Motor neuron (in vitro differentiated cells): Measurements from ENCODE around the gene MGP. TPM values are rescaled to one million over a fixed set of nuclear protein-coding genes. Genes with fewer than 3 reads are reported as not detected.
A peak's percentile ranks its signal among the peaks of the same experiment; 100 is the strongest.

Experiments
- ATAC-seq, 8 experiments: fragments of 200-7000 bp; cut with Tn5 transposase; replicated peaks in 6 of 8; 2 replicates each; pipeline ENCODE4 v1.8.0; 2021; ENCODE audit warnings: mild to moderate bottlenecking in 8 of 8, moderate library complexity in 8 of 8
- H3K27ac ChIP-seq, 2 donors: fragments of 250-450 bp; sonication (Bioruptor Pico); 2 replicates each; pipeline ENCODE4 v1.9.0; 2021; ENCODE audit warnings: antibody characterized with exemption in 2 of 2, mild to moderate bottlenecking in 2 of 2, moderate library complexity in 1 of 2
- H3K4me1 ChIP-seq, 2 donors: fragments of 250-450 bp; sonication (Bioruptor Pico); replicated peaks in 1 of 2; 2 replicates each; pipeline ENCODE4 v1.6.1; 2021; ENCODE audit warnings: antibody characterized with exemption in 2 of 2, mild to moderate bottlenecking in 2 of 2, moderate library complexity in 1 of 2
- H3K4me3 ChIP-seq, 5 donors: fragments of 250-450 bp; sonication (Bioruptor Pico); 2 replicates each; pipeline ENCODE4 v1.9.0; 2021; ENCODE audit warnings: antibody characterized with exemption in 5 of 5, mild to moderate bottlenecking in 5 of 5, moderate library complexity in 4 of 5
- WGBS, 10 experiments: fragments of 450-650 bp; shearing (Covaris generic); methylation state at CpG; one replicate each; pipeline ENCODE4 v1.0.0; 2022; 5-methylcytosine and 5-hydroxymethylcytosine counted together
- in situ Hi-C, 9 experiments: fragments of 400-800 bp; cut with MboI; loops; one replicate each; pipeline ENCODE4 v1.15.0; 2021; ENCODE audit warnings: low sequenced_read_pairs in 9 of 9, low pct_unique_long_range_greater_than_20kb in 2 of 9; ENCODE audit not compliant: unreplicated experiment in 9 of 9
- total RNA-seq, 8 experiments: library from RNA; unstranded; fragments of 300-600 nt; gene quantifications; 2 replicates each; pipeline versions ENCODE4 v1.2.3 to v1.2.4, GENCODE V29; 2022

MGP gene
- total RNA-seq, 8 experiments from 2014 or later = 0.05 to 532 (median 26.8) TPM; not detected in 1

- in situ Hi-C loops = no loop called here
- WGBS, 10 experiments = 5 to 91% (median 62%) methylated on average over 2 to 7 of the region's 7 CpGs
- ATAC-seq = peak in 3 of 8 experiments; percentile 16 to 35 (median 24)
- no peak overlapping the region for H3K4me3 ChIP-seq
- peaks cover 0 to 9% of the 10 kb centered on the region in 2 donors for H3K4me1 ChIP-seq
- no peak overlapping the region for H3K27ac ChIP-seq
Observed at GRCh38 chr12:14896521-14897169, 11.0 kb upstream of the MGP start.

GRCh38 chr12:14893506-14894250, 8.0 kb upstream of the MGP start:
- 10 to 86% (median 60%) methylated on average over 1 to 5 of the region's 5 CpGs; no CpG with 5 or more reads in 1 of the 10 experiments for WGBS, 10 experiments
- peaks cover 0 to 9% of the 10 kb centered on the region in 2 donors for H3K4me1 ChIP-seq
- no peak overlapping the region for H3K27ac ChIP-seq
- ATAC-seq = peak in 2 of 8 experiments; percentile 37 to 41
- no peak overlapping the region for H3K4me3 ChIP-seq
- in situ Hi-C loops = no loop called here

- H3K4me3 ChIP-seq = no peak overlapping the region
- peak in 4 of 8 experiments; percentile 13 to 97 (median 60) for ATAC-seq
- no peak overlapping the region for H3K27ac ChIP-seq
- in situ Hi-C loops = no loop called here
- 6 to 87% (median 61%) methylated on average over 2 to 6 of the region's 7 CpGs for WGBS, 10 experiments
- H3K4me1 ChIP-seq = peaks cover 0 to 9% of the 10 kb centered on the region in 2 donors
Observed at GRCh38 chr12:14892726-14893505, 7.3 kb upstream of the MGP start.

GRCh38 chr12:14890701-14891100, 5.0 kb upstream of the MGP start:
- no peak for ATAC-seq
- no peak overlapping the region for H3K27ac ChIP-seq
- 75 to 100% (median 87%) methylated on average over 1 to 5 of the region's 5 CpGs; no CpG with 5 or more reads in 5 of the 10 experiments for WGBS, 10 experiments
- H3K4me3 ChIP-seq = no peak overlapping the region
- in situ Hi-C loops = no loop called here
- H3K4me1 ChIP-seq = peaks cover 0 to 9% of the 10 kb centered on the region in 2 donors

GRCh38 chr12:14886271-14886670, 617 bp upstream of the MGP start:
- 68 to 100% (median 96%) methylated on average over 1 to 4 of the region's 6 CpGs; no CpG with 5 or more reads in 1 of the 10 experiments for WGBS, 10 experiments
- in situ Hi-C loops = no loop called here
- no peak overlapping the region for H3K4me3 ChIP-seq

GRCh38 chr12:14884458-14884878, 1.2 kb downstream of the MGP start:
- no peaks in the 10 kb centered on the region for H3K4me1 ChIP-seq
- H3K27ac ChIP-seq = no peak overlapping the region
- peak in 3 of 8 experiments; percentile 40 to 87 (median 76) for ATAC-seq
- in situ Hi-C loops = no loop called here
- H3K4me3 ChIP-seq = no peak overlapping the region
- 0 to 100% (median 85%) methylated on average over 1 to 5 of the region's 5 CpGs for WGBS, 10 experiments

More at GRCh38 chr12:14886271-14886670, 617 bp upstream of the MGP start:
- H3K27ac ChIP-seq = no peak overlapping the region
- no peaks in the 10 kb centered on the region for H3K4me1 ChIP-seq
- no peak for ATAC-seq

GRCh38 chr12:14883686-14884085, 2.0 kb downstream of the MGP start:
- no peak overlapping the region for H3K4me3 ChIP-seq
- H3K27ac ChIP-seq = no peak overlapping the region
- in situ Hi-C loops = no loop called here
- ATAC-seq = no peak
- 18 to 100% (median 92%) methylated on average over 2 to 7 of the region's 10 CpGs; no CpG with 5 or more reads in 1 of the 10 experiments for WGBS, 10 experiments
- no peaks in the 10 kb centered on the region for H3K4me1 ChIP-seq

GRCh38 chr12:14880890-14881453, 4.7 kb downstream of the MGP start:
- H3K27ac ChIP-seq = no peak overlapping the region
- in situ Hi-C loops = no loop called here
- 50 to 84% (median 67%) methylated on average over 4 to 6 of the region's 6 CpGs for WGBS, 10 experiments
- no peaks in the 10 kb centered on the region for H3K4me1 ChIP-seq
- H3K4me3 ChIP-seq = no peak overlapping the region
- ATAC-seq = no peak

- H3K4me3 ChIP-seq = no peak overlapping the region
- H3K27ac ChIP-seq = no peak overlapping the region
- no peak for ATAC-seq
- 17 to 96% (median 81%) methylated on average over 1 to 7 of the region's 8 CpGs for WGBS, 10 experiments
- in situ Hi-C loops = no loop called here
- H3K4me1 ChIP-seq = no peaks in the 10 kb centered on the region
Observed at GRCh38 chr12:14879222-14879933, 6.3 kb downstream of the MGP start.

- WGBS, 10 experiments = 30 to 100% (median 75%) methylated on average over 1 of the region's 1 CpG; no CpG with 5 or more reads in 2 of the 10 experiments
- peak in 2 of 8 experiments; percentile 50 to 61 for ATAC-seq
Observed at GRCh38 chr12:14878488-14878887, 7.2 kb downstream of the MGP start.

GRCh38 chr12:14876833-14877232, 8.8 kb downstream of the MGP start:
- Histone ChIP-seq H3K4me3 (no peak overlapping the region), H3K4me1 (no peaks in the 10 kb centered on the region), H3K27ac (no peak overlapping the region)
- in situ Hi-C loops = no loop called here
- 8 to 83% (median 61%) methylated on average over 1 to 2 of the region's 2 CpGs; no CpG with 5 or more reads in 3 of the 10 experiments for WGBS, 10 experiments
- no peak for ATAC-seq

More at GRCh38 chr12:14878488-14878887, 7.2 kb downstream of the MGP start:
- Histone ChIP-seq H3K4me1 (no peaks in the 10 kb centered on the region), H3K4me3 (no peak overlapping the region), H3K27ac (no peak overlapping the region)
- in situ Hi-C loops = no loop called here

- H3K27ac ChIP-seq = no peak overlapping the region
Observed at GRCh38 chr12:14874882-14875281, 10.8 kb downstream of the MGP start.

More at GRCh38 chr12:14874882-14875281, 10.8 kb downstream of the MGP start:
- WGBS, 10 experiments = 15 to 100% (median 44%) methylated on average over 1 to 3 of the region's 3 CpGs; no CpG with 5 or more reads in 1 of the 10 experiments
- Histone ChIP-seq H3K4me3 (no peak overlapping the region), H3K4me1 (no peaks in the 10 kb centered on the region)
- in situ Hi-C loops = loop anchor here in 1 of 9 experiments (25.0 kb wide), 1 partner anchor 337 kb away; the partner anchor contains the start of gene RERG
- ATAC-seq = no peak
